CD4-positive, alpha-beta T cell treated with Interleukin-4 for 1 hour (primary cell): Measurements from ENCODE around the gene ELFN1.

Source experiments
- DNase-seq, 2 donors: peaks; one replicate each; pipeline ENCODE4 v3.0.0-alpha.2; 2020 to 2022

The ELFN1 gene

DNA sequence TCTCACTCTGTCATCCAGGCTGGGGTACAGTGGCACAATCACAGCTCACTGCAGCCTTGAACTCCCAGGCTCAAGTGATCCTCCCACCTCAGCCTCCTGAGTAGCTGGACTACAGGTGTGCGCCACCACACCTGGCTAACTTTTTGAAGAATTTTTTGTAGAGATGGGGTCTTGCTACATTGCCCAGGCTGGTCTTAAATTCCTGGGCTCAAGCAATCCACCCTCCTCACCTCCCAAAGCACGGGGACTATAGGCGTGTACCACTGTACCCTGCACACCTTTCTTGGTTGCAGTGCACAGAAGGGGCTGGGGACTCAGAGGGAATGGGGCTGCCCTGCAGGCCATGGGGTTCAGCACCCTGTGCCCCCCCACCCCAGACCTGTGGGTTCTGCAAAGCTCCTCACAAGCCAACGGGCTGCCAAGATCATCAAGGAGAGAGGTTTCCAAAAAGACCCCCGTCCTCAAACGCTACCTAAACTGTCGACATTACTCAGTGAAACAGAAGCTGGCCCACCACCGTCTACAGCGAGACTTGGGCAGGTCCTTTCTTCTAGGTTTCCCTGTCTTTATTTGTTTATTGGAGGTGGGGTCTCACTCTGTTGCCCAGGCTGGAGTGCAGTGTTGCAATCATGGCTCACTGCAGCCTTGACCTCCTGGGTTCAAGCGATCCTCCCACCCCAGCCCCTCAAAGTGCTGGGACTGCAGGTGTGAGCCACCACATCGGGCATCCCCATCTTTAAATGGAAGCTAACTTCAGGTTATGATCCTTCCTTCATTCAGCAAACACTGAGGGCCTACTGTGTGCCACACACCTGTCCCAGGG, 26.6 kb upstream of the ELFN1 start:
- no peak for DNase-seq

- no peak for DNase-seq
Observed at GRCh38 chr7:1644341-1645070, 25.6 kb upstream of the ELFN1 start.

- no peak for DNase-seq
Observed at GRCh38 chr7:1645071-1645409, 25.0 kb upstream of the ELFN1 start.

GRCh38 chr7:1645476-1645875, 24.6 kb upstream of the ELFN1 start:
- no peak for DNase-seq

DNA sequence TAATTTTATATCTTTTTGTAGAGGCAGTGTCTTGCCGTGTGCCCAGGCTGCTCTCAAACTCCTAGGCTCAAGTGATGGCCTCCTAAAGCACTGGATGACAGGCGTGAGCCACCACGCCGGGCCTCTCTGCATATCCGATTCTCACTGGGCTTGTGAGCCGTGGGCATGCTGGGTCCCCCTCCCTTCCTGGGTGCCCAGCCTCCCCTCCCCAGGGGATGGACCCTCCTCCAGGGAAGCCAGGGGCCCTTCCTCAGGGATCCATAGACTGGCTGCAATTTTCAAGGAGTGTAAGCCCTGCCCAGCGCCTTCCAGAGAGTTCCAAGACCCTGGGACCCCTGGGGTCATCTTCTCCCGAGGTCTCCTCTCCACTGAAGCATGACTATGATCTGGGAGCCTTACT, 23.7 kb upstream of the ELFN1 start:
- no peak for DNase-seq

GRCh38 chr7:1646957-1647891, 22.9 kb upstream of the ELFN1 start:
- no peak for DNase-seq

DNA sequence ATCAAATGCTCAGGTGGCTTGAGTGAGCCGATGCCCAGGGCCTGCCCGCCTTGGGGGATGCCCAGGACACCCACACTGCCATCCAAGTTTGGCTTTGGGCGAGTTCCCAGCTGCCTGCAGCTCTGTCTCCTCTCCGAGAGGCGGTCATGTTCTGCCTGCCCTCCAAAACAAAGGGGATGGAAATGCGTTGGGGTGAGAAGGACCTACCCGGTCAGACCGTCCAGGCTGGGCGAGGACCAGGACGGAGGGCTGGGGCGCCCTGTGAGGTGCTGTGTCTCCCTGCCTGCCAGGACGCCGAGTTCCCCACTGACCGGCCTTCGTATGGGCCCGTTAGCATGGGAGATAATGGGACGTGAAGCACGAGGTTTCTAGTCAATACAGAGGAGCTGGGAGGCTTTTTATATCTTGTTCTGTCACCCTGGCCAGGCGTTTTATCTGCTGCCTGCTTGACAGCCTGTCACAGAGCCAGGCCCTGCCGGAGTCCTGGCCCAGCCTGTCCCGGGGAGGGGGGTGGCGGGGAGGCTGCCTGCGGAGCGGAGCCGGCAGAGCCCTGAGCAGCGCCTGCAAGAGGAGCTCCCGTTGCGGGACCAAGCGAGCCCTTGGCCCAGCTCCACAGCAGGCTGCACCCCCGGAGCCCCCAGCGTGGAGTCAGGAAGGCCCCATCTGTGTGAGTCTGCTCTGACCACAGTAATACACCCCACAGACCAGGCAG, 22.0 kb upstream of the ELFN1 start:
- DNase-seq, result no peak

- no peak for DNase-seq
Observed at GRCh38 chr7:1649751-1650326, 20.2 kb upstream of the ELFN1 start.

- DNase-seq, result no peak
Observed at GRCh38 chr7:1650363-1651030, 19.6 kb upstream of the ELFN1 start.

GRCh38 chr7:1651031-1651446, 19.0 kb upstream of the ELFN1 start:
- DNase-seq, result no peak

DNA sequence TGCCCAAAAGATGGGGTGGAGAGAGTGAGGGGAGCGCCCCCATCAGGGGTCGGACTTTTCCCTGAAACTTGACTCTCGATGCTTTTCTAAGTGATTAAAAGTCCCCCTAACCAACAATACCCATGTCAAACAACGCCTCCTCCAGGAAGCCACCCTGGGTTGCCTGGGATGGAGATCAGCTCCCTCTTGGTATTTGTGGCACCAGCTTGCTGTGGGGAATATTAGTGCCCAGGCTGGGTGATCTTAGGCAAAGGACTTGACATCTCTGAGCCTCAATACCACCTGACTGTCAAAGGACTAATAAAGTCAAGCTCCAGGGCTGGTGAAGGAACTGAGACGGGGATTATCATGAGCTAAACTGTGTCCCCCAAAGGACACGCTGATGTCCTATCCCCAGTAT, 18.2 kb upstream of the ELFN1 start:
- no peak for DNase-seq

- DNase-seq, result no peak
Observed at GRCh38 chr7:1653500-1653899, 16.6 kb upstream of the ELFN1 start.

DNA sequence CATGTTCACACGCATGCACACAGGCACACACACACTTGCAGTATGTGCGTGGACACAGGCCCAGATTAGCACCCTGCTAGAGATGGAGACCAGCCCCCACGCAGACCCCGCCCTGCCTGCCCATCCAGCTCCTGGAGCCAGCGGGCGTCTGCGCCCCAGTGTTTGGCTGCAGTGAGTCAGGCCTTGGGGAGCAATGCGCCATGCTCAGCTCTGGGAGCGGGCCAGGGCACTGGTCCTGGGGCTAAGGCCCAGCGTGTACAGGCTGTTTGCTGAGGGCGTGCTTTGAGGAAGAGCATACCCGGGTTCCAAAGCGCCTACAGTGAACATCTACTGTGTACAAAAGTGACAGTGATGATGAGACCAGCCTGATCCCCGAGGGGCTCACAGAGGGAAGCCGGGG, 16.0 kb upstream of the ELFN1 start:
- no peak for DNase-seq

DNA sequence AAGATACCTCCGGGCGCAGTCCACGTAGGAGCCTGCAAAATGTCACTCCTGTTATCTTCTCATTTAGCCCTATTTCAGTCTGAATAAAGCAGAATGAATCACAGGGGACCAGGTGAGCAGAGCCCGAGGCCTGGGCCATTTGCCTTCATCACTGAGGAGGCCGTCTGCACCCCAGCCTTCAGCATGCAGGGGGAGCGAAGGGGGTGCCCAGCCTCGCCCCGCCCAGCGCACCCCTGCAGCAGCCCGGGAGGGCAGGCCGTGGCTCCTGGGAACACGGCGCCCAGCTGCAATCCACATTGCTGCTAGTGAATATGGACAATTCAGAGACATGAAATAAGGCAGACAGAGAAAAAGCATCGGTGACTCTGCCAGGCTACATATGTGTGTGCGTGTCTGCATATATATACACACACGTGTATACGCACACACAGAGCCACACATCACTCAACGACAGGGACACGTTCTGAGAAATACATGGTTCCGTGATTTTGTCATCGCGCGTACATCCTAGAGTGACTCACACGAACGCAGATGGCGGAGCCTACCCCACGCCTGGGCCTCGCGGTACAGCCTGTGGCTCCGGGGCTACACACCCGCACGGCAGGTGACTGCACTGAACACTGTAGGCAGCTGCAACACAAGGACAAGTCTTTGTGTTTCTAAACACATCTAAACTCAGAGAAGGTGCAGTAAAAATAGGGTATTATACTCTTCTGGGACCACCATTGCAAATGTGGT, 15.2 kb upstream of the ELFN1 start:
- DNase-seq, result no peak

- no peak for DNase-seq
Observed at GRCh38 chr7:1659696-1660095, 10.4 kb upstream of the ELFN1 start.

DNA sequence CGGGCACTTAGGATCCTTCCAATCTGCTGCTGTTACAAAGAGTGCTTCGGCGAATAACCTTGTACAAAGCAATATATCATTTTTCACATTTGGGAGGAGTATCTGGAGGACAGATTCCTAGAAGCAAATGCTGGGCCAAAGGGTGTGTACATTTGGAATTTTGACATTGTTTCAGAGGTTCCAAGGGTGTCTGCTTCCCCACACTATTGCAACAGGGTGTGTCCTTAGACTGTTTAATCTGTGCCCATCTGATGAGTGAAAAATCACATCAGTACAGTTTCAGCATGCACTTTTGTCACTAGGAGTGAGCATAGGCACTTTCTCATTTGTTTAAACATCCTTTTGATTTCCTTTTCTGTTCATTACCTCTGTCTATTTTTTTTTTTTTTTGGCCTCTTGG, 8.6 kb upstream of the ELFN1 start:
- DNase-seq, result no peak

GRCh38 chr7:1662101-1662500, 8.0 kb upstream of the ELFN1 start:
- no peak for DNase-seq

GRCh38 chr7:1662767-1663166, 7.3 kb upstream of the ELFN1 start:
- no peak for DNase-seq

- DNase-seq, result no peak
Observed at GRCh38 chr7:1663223-1663622, 6.9 kb upstream of the ELFN1 start.

DNA sequence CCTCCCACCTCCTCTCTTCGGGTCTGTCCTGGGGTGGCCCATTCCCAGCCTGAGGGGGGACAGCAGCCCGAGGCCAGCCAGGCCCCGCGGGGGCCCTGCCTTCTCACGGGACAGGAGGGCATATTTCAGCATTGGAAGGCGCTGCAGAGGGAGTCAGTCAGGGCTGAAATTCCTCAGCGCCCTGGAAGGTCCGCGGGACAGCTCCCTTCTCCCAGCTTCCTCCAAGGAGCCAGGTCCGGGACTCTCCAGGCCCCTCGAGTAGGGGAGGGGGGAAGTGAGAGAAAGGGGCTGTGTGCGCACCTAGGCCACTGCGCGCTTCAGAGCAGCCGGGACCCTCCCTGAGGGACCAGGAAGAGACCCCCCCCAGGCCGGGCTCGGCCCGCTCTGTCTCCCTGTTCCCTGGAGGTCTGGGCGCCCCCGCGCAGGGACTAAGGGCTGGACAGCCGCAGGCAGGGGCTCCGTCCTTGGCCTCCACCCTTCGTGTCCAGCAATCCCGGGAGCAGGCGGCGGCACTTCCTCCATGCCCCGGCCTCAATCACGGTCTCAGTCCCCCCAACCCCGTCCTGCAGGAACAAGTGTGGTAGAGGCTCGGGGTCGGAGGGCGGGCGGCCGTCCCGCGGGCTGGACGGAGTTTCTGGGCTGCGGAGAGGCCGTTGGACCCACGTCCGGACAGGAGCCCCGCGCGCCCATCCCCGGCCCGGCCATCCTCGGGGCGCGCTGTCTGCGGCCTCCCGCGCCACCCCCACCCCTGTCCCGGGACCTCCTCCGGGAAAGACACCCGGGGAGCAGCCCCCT, 6.0 kb upstream of the ELFN1 start:
- no peak for DNase-seq
